GM10847 (cell line): Measurements from ENCODE around the gene CHD9.

Experiments used
- POLR2A ChIP-seq: IDR thresholded peaks from 2 replicates; pipeline ENCODE4 v1.6.1; 2011; ENCODE audit not compliant: insufficient read length; ENCODE audit errors: extremely low read depth

The CHD9 gene

DNA sequence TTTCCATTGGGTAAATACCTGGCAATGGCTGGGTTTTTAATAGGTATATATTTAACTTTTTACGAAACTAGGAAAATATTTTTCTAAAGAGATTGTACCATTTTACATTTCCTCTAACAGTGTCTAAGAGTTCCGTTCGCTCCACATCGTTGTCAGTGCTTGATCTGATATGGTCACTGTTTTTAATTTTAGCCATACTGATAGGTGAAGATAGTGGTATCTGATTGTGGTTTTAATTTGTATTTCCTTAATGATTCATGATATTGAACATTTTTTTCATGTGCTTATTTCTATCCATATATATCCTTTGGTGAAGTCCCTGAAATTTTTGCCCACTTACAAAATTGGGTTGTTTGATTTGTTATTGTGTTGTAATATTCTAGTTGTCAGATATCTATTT is 117.7 kb downstream of the CHD9 start:
- TF ChIP-seq POLR2A: no peak

DNA sequence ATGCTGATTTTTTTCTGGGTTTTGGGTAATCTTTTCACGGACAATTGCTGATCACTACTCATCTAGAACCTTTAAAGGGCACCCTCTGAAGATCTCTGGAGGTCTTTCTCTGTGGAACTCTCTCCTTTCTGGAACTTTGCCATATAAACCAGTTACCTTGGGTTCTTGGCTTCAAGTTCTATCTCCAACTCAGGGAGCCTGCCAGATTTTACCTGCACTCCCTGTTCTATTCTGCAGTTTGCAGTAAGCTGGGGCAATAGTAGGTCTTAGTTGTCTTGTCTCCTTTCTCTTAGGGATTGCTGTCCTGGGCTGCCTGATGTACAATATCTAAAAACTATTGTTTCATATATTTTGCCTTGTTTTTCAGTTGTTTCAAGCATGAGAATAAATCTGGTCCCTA is 120.3 kb downstream of the CHD9 start:
- TF ChIP-seq POLR2A: no peak

DNA sequence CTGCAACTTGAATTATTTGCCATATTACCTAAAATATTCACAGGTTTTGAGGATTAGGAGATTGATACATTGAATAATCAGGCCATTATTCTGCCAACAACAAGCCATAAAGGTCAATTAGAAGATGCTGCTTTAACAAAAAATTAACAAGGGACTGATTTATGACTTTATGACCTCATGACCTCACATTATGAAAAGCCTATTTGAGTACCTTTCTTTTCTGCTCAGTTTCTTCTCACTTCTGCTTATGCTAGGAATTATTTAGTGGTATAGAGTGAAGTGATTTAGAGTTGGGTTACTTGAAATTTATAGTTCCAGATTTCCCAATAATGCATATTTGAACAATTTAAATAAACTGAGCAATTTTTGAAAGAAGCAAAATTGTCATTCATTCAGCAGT is 121.6 kb downstream of the CHD9 start:
- no peak for TF ChIP-seq POLR2A

DNA sequence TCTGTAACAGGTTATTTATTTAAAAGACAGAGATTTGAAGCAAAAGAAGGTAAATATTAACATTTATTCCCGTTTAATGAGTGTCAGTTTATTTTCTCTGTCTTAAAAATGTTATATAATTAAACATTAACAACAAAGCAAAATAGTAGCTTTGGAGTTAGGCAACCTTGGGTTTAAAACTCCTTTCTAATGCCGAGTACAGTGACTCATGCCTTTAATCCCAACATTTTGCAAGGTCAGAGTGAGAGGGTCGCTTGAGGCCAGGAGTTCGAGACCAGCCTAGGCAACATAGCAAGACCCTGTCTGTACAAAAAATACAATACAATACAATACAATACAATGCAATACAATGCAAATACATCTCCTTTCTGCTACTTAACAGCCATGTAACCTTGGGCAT is 128.7 kb downstream of the CHD9 start:
- TF ChIP-seq POLR2A: no peak

DNA sequence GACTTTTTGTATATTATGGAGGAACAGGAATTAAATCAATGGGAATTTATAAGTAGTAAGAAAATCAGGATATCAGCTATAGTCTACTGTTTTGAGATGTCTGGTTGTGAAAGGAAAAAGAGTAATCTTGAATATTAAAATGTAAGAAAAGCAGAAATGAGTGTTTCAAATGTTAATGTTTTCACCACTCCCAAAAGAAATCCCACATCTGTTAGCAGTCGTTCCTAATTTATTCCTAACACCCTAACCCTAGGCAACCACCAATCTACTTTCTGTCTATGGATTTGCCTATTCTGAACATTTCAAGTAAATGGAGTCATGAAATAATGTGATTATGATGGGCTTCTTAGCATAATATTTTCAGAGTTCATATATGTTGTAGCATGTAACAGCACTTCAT is 133.0 kb downstream of the CHD9 start:
- no peak for TF ChIP-seq POLR2A

DNA sequence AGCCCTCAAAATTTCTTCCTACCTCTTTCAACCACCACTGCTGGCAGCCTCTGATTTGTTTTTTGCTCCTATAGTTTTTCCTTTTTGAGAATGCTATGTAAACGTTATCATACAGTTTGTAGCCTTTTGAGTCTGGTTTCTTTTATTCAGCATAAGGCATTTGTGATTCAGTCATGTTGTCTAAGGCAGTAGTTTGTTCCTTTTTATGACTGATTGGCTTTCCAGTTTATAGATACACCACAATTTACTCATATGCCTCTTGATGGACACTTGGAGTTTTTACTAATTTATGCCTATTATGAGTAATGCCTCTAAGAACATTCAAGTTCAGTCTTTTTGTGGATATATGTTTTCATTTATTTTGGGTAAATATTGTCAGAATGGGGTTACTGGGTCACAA is 136.6 kb downstream of the CHD9 start:
- no peak for TF ChIP-seq POLR2A

DNA sequence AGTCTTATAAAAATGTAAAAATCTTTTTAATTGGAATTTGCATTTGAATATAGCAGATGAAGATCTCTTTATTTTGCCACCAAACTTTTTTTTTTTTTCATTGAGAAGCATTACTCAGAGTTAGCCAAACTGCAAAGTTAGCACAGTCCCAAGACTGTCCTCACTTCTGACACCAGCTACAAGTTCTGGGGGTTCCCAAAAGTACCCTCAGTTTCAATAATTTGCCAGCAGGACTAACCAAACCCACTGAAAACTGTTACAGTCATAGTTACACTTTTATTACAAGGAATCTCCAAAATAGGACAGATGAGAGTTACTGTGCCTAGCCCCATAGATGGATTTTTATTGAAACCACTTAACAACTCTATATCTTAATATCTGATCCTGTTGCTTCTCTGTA is 144.1 kb downstream of the CHD9 start:
- TF ChIP-seq POLR2A: no peak

DNA sequence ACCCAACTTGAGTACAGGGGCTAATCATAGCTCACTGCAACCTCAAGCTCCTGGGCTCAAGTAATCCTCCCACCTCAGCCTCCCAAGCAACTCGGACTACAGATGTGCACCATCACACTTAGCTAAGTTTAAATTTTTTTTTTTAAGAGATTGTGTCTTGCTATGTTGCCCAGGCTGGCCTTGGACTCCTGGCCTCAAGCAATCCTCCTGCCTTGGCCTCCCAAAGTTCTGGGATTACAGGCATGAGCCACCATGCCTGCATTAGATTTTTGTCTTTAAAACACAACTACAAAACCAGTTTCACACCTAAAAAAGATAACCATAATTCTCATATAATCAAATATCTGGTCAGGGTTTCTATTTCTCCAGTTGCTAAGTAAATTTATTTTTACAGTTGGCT is 147.1 kb downstream of the CHD9 start:
- TF ChIP-seq POLR2A: no peak

DNA sequence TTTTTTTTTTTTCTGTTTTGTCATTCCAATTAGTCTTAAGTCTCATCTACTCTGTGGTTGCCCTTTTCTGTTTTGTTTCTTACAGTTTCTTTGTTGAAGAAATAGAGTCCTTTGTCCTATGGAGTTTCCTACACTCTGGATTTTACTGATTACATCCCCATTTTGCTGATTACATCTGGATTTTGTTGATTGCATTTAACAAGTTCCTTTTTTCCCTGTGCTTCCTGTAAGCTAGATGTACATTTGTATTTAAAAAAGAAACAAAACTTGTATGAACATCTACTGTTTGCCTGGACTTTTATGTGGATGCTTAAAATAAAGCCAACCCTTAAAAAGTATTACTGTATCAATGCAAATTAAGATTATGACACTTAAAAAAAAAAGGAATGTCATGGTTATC is 147.6 kb downstream of the CHD9 start:
- no peak for TF ChIP-seq POLR2A

DNA sequence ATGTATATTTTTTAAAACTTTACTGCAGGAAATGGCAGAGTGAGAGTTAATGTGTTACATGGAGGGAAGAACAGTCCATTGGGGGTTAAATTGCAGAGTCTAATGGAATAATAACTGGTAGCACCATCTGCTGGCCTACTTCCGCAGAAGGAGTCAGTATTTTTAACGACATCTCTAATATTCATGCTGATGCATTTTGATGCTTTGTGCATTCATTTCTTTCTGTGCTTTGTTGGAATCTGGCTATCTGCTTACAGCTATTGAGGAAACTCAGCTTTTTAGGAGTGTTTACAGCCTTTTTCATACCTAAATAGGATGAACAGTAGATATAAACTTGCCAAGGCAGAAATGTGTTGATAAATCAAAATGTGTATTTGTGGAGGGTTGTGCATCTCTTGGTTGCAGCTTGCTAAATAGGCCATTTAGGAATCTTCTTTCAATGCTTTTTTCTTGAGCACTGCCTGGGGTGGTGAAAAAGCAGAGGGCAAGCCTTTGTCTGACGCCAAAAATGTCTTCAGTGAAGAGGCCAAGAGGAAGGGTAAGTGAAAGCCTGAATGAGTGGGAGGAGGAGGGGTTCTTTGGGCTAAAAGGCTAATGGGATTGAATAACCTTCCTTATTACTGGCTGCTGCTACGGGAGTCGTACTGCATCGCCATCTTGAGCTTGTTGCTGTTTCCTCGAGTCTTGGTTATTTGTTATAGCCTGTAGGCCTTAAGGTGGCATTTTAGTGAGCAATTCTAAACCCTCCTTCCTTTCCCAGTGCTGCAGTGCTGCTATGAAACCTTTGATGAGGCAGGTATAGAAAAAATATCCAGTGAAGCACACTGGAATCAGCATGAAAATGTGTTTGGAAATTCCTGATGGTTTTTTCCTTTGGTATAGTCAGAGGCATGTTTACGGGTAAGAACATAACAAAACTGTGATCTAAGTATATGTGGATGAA is 153.3 kb downstream of the CHD9 start:
- no peak for TF ChIP-seq POLR2A

DNA sequence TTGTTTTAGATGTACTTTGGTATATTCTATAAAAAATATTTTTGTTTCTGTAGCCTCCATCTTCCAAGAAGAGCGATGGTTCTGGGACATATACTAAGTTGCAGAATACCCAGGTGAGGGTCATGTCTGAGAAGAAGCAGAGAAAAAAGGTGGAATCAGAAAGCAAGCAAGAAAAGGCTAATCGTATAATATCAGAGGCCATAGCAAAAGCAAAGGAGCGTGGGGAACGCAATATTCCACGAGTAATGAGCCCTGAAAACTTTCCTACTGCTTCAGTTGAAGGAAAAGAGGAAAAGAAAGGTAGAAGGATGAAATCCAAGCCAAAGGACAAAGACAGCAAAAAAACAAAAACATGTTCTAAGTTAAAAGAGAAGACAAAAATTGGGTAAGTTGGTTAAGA is 154.6 kb downstream of the CHD9 start:
- TF ChIP-seq POLR2A: no peak

DNA sequence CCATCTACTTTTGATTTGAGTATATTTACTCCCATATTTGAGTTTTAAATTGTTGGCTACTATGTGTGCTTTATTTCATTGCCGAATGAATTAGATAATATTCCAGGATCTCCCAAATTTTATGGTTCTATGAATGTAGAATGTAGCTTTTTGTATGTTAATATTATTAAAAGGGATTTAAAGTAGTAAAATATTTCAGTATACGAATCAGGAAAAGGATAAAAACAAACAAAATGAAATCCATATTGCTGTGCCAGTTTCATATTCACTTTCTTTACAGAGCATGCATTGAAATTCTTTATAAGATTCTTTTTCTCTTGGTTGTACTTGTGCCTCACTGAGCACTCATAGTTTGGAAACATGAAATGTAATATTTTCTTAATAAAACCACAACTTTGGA is 155.1 kb downstream of the CHD9 start:
- no peak for TF ChIP-seq POLR2A

DNA sequence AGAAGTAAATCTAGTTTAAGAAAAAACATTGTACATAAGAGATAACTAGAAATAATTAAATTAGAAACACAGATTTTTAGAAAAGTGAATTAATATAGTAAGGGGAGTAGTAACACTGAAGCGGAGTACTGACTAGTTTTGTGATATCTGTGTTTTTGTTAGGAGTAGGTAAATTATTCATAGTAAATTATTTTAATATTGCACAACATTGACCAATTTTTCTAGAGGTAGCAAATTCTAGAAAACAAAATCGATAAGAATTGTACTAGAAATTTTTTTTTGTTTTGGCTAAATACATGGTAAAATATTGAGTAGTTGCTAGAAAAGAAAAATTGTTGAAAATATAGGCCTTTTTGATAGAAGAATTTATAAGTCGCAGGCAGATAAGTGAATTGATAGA is 156.5 kb downstream of the CHD9 start:
- TF ChIP-seq POLR2A: no peak

DNA sequence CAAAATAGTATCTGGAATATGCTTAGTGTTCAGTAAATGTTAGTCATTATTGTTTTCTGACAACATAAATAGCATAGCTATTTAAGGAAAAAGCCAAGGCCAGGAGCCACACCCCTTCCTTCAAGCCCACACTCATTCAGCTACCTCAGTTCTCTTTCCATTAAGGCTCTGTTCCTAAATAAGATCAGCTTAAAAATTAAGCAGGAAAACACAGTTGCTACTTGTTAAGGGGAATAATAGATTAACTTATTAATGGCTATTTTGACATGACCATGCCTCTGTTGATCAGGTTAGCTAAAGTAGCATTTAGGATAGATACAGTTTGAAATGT is 158.1 kb downstream of the CHD9 start:
- no peak for TF ChIP-seq POLR2A

DNA sequence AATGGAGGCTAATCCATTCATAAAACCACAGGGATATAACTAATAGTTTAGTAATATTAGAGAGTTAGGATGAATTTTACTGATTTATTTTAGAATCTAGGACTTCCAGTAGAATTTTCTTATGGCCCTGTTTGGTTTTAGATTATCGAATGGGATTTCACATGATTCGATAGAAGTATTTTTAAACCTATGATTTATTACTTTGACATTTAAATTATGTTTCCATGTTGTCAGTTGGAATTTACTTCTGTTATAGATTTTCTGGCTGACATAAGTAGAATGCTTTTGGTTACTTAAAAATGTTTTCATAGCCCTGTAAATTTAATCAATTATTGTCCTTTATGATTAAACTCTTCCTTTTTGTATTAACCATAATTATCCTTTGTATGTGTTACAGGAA is 158.8 kb downstream of the CHD9 start:
- no peak for TF ChIP-seq POLR2A

DNA sequence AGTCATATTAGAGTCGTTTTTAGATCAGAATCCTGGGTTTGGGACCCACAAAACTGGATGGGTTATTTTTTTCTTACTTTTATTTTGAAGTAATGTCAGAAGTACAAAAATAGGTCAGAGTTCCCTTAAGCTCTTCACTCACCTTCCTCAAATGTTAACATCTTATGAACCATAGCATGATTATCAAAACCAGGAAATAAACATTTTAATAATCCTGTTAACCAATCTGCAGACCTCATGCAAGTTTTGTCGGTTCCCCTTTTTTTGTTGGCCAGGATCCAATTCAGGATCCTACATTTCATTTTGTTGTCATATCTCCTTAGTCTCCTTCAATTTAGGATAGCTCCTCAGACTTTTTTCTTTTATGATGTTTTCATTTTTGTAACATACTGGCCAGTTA is 162.0 kb downstream of the CHD9 start:
- TF ChIP-seq POLR2A: no peak

DNA sequence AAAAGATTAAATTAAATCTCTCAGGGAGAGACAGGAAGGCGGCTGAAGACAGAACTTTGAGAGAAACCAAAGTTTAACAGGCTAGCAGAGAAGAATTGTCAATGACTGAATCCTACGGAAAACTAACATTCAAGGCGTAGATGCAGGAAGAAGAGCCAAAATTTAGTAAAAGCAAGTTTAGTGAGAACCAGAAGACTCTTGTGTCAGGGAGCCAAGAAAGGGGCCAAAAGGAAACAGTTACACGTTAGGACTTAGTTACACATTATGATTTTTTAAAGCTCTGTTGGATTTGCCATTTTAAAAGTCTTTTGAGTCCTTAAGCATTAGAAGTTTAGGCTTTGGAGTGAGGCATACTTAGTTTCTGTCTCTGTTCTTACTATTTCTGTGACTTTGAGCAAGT is 164.6 kb downstream of the CHD9 start:
- no peak for TF ChIP-seq POLR2A
